HepG2 (cell line): Measurements from ENCODE around the gene HIRA. TPM values are rescaled to one million over a fixed set of nuclear protein-coding genes. Genes with fewer than 3 reads are reported as not detected.
A peak's percentile ranks its signal among the peaks of the same experiment; 100 is the strongest.

Source experiments
- ATAC-seq: fragments of 200-7000 bp; cut with Tn5 transposase; 3 replicates; pipeline ENCODE4 v1.9.1; 2020; ENCODE audit warnings: mild to moderate bottlenecking, moderate library complexity
- BruUV-seq: library from RNA; stranded (reverse); fragments of 400-500 nt; replicated peaks from 2 replicates; lab custom pipeline; 2021; lab: Mats Ljungman, UMichigan
- CTCF ChIA-PET: fragments of 300-600 bp; formaldehyde crosslinking; extraction: SDS; loops from one replicate; lab custom pipeline; 2021; ENCODE audit warnings: low total read pairs, inconsistent platforms, low intra/inter-chr PET ratio; lab: Yijun Ruan, JAX
- POLR2A ChIA-PET: fragments of 350-600 bp; sonication (Branson Sonifier 250); formaldehyde crosslinking; loops from one replicate; lab custom pipeline; 2020; ENCODE audit warnings: antibody characterized with exemption, inconsistent platforms; lab: Yijun Ruan, JAX
- DNase-seq: peaks from one replicate; pipeline ENCODE4 v3.0.0-alpha.2; 2015; ENCODE audit warnings: low spot score
- FAIRE-seq: peaks from 3 replicates; lab custom pipeline; 2011; peaks lifted over from hg19 to GRCh38; lab: Jason Lieb, UNC
- H2AFZ ChIP-seq: one replicate; pipeline ENCODE4 v1.6.1; 2011; ENCODE audit warnings: low read length, inconsistent platforms
- H3K27ac ChIP-seq: fragments of 300-600 bp; 3 replicates; pipeline ENCODE4 v1.8.0; 2011; ENCODE audit warnings: mixed run types, mild to moderate bottlenecking, mixed read lengths, low read length, inconsistent platforms; ENCODE audit not compliant: insufficient read depth; ENCODE audit errors: extremely low read length
- H3K27me3 ChIP-seq, 2 experiments: fragments of 200-600 bp in 1 of 2; 2 replicates in 1 of 2; 3 replicates in 1 of 2; pipeline versions ENCODE4 v1.6.0 to v1.8.0; 2011; ENCODE audit warnings: low read length in 2 of 2, mild to moderate bottlenecking in 2 of 2, moderate library complexity in 2 of 2, inconsistent platforms in 1 of 2; ENCODE audit not compliant: insufficient read depth in 2 of 2, control insufficient read depth in 1 of 2
- H3K36me3 ChIP-seq, 2 experiments: fragments of 200-600 bp in 1 of 2; replicated peaks in 1 of 2; 2 replicates in 1 of 2; 3 replicates in 1 of 2; pipeline versions ENCODE4 v1.5.1 to v1.8.0; 2011; ENCODE audit warnings: low read length in 2 of 2, inconsistent platforms in 1 of 2; ENCODE audit not compliant: insufficient read depth in 2 of 2, control insufficient read depth in 1 of 2
- H3K4me1 ChIP-seq: 2 replicates; pipeline ENCODE4 v1.5.1; 2012; ENCODE audit warnings: low read length, inconsistent platforms; ENCODE audit not compliant: insufficient read depth
- H3K4me2 ChIP-seq: 2 replicates; pipeline ENCODE4 v1.6.0; 2011; ENCODE audit warnings: low read depth, low read length, inconsistent platforms
- H3K4me3 ChIP-seq, 3 experiments: fragments of 200-600 bp in 1 of 3; sonication (generic), shearing (Covaris generic) in 1 of 3; replicated peaks in 1 of 3; 2 replicates each; pipeline ENCODE4 v1.5.1; 2011 to 2016; ENCODE audit warnings: low read length in 3 of 3, inconsistent platforms in 2 of 3, low read depth in 2 of 3, mild to moderate bottlenecking in 2 of 3, control low read depth in 1 of 3, mixed read lengths in 1 of 3; ENCODE audit not compliant: insufficient read depth in 1 of 3
- H3K79me2 ChIP-seq: one replicate; pipeline ENCODE4 v1.6.1; 2011; ENCODE audit warnings: low read length, inconsistent platforms; ENCODE audit not compliant: insufficient read depth
- H3K9ac ChIP-seq: 2 replicates; pipeline ENCODE4 v1.6.0; 2011; ENCODE audit warnings: mild to moderate bottlenecking, low read depth, low read length, inconsistent platforms; ENCODE audit not compliant: insufficient read depth
- H3K9me3 ChIP-seq: 2 replicates; pipeline ENCODE4 v1.5.1; 2012; ENCODE audit warnings: mild to moderate bottlenecking, low read length
- H4K20me1 ChIP-seq: 2 replicates; pipeline ENCODE4 v1.6.0; 2011; ENCODE audit warnings: inconsistent platforms, mild to moderate bottlenecking, low read length, moderate library complexity; ENCODE audit not compliant: insufficient read depth
- ARHGAP35 ChIP-seq: sonication (generic); formaldehyde crosslinking; IDR thresholded peaks from 2 replicates; pipeline ENCODE4 v1.9.0; 2022; ENCODE audit warnings: mild to moderate bottlenecking, inconsistent platforms, moderate library complexity, missing genetic modification reagents, borderline replicate concordance
- FOSL2 ChIP-seq: sonication (generic); formaldehyde crosslinking; IDR thresholded peaks from 2 replicates; pipeline ENCODE4 v1.4.0; 2020; ENCODE audit warnings: missing genetic modification reagents
- RERE ChIP-seq: IDR thresholded peaks from 2 replicates; pipeline ENCODE4 v1.6.1; 2016; ENCODE audit warnings: low read depth, missing genetic modification reagents, missing compliant biosample characterization
- WGBS: methylation state at CpG from one replicate; pipeline ENCODE4 v1.1.6; 2017; ENCODE audit warnings: low lambda C conversion rate; 5-methylcytosine and 5-hydroxymethylcytosine counted together
- in situ Hi-C: cut with HindIII; loops from 2 replicates; pipeline ENCODE4 v1.10.0; 2017; ENCODE audit warnings: low pct_unique_long_range_greater_than_20kb; ENCODE audit not compliant: extremely low pct_ligation_motif_present
- intact Hi-C: fragments of 100-400 bp; cut with micrococcal nuclease; formaldehyde crosslinking; loops from one replicate; pipeline ENCODE4 v1.10.0; 2022; ENCODE audit not compliant: unreplicated experiment
- polyA plus RNA-seq, 8 experiments: library from polyadenylated mRNA; depleted of rRNA in 3 of 8; stranded (reverse) in 7 of 8; unstranded in 1 of 8; fragments of >200 nt; fragmentation: Illumina TruSeq in 4 of 8; extraction: Trizol in 4 of 8; gene quantifications; 2 replicates each; pipeline versions ENCODE4 v1.2.1 to v1.2.3, GENCODE V29; 2011 to 2016; ENCODE audit warnings: low read depth in 4 of 8, missing spikeins in 1 of 8, mixed read lengths in 1 of 8; ENCODE audit not compliant: insufficient read depth in 1 of 8
- total RNA-seq, 5 experiments: library from RNA; depleted of rRNA; stranded (reverse); fragments of >200 nt; fragmentation: Illumina TruSeq; extraction: Trizol; gene quantifications; 2 replicates each; pipeline ENCODE4 v1.2.3, GENCODE V29; 2016; ENCODE audit warnings: low read depth in 1 of 5
- TF ChIP-seq, protein P1 (sequence below): sonication (generic); formaldehyde crosslinking; IDR thresholded peaks from 2 replicates; pipeline ENCODE4 v1.4.0; 2020; ENCODE audit warnings: missing genetic modification reagents

The HIRA gene
- total and polyA plus RNA-seq, 2 of the 13 experiments (the other 11 are each of a cell fraction or from before 2014, with no cell fraction given): 21.5 to 29.2 TPM

GRCh38 chr22:19289475-19290161, 141.9 kb downstream of the HIRA start (continued):
- no peak for TF ChIP-seq RERE (CRISPR knock-in tag)

DNA sequence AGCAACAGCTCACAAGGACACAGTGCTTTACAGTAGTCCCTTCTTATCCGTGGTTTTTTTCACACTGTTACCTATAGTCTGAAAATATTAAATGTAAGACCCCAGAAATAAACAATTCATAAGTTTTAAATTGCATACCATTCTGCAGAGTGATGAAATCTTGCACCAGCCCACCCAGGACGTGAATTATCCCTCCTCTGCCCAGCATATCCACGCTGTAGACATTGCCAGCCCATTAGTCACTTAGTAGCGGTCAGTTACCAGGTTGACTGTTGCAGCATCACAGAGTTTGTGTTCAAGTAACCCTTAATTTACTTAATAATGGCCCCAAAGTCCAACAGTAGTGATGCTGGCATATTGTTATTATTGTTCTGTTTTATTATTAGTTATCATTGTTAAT, 143.6 kb downstream of the HIRA start:
- no peak overlapping the region for H3K27ac ChIP-seq
- H3K9ac ChIP-seq: no peak overlapping the region
- H3K27me3 ChIP-seq: no peaks in the 10 kb centered on the region; a peak in 1 of 5 replicates
- BruUV-seq: no TSS peak
- ChIA-PET CTCF (no interaction called here), POLR2A (no interaction called here)
- no peak for DNase-seq
- no peaks in the 10 kb centered on the region; the same call in 1 of the 2 replicates for H4K20me1 ChIP-seq
- no peak for FAIRE-seq
- no peak for ATAC-seq
- H3K4me3 ChIP-seq: no peak overlapping the region
- no peak overlapping the region for H3K4me2 ChIP-seq
- H3K4me1 ChIP-seq: peaks cover 24% of the 10 kb centered on the region
- TF ChIP-seq, protein P1, sequence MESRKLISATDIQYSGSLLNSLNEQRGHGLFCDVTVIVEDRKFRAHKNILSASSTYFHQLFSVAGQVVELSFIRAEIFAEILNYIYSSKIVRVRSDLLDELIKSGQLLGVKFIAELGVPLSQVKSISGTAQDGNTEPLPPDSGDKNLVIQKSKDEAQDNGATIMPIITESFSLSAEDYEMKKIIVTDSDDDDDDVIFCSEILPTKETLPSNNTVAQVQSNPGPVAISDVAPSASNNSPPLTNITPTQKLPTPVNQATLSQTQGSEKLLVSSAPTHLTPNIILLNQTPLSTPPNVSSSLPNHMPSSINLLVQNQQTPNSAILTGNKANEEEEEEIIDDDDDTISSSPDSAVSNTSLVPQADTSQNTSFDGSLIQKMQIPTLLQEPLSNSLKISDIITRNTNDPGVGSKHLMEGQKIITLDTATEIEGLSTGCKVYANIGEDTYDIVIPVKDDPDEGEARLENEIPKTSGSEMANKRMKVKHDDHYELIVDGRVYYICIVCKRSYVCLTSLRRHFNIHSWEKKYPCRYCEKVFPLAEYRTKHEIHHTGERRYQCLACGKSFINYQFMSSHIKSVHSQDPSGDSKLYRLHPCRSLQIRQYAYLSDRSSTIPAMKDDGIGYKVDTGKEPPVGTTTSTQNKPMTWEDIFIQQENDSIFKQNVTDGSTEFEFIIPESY (CRISPR knock-in tag): peak; percentile 89
- TF ChIP-seq ARHGAP35 (CRISPR knock-in tag) (no peak), FOSL2 (CRISPR knock-in tag) (peak; percentile 46)
- no peak overlapping the region for H2AFZ ChIP-seq
- no peaks in the 10 kb centered on the region for H3K9me3 ChIP-seq
- no peaks in the 10 kb centered on the region; a peak in 2 of 5 replicates for H3K36me3 ChIP-seq
- 95% methylated on average over 4 of the region's 4 CpGs for WGBS
- H3K79me2 ChIP-seq: no peaks in the 10 kb centered on the region
- in situ Hi-C loops (no loop called here), intact Hi-C loops (no loop called here)
